CD4-positive, alpha-beta T cell treated with Interleukin-4 for 1 hour (primary cell): ENCODE data around the gene UROS.

Experiments used
- DNase-seq, 2 donors: peaks; one replicate each; pipeline ENCODE4 v3.0.0-alpha.2; 2020 to 2022

Gene UROS

DNA sequence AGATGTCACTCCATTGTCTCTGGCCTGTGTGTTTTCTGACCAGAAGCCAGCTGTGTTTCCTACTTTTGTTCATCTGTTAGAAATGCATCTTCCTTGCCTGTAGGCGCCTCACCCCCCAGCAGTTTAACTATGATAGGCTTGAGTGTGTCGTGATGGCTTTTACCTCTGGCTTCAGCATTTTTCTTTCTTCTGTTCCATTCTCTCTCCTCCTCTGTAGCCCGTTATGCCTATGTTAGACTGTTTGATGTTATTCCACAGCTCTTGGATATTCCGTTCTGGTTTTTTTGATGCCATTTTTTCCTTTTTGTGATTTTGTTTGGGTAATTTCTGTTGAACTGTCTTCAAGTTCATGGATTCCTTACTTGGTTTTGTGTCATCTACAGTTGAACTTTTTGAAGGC is 65.3 kb downstream of the UROS start:
- no peak for DNase-seq

DNA sequence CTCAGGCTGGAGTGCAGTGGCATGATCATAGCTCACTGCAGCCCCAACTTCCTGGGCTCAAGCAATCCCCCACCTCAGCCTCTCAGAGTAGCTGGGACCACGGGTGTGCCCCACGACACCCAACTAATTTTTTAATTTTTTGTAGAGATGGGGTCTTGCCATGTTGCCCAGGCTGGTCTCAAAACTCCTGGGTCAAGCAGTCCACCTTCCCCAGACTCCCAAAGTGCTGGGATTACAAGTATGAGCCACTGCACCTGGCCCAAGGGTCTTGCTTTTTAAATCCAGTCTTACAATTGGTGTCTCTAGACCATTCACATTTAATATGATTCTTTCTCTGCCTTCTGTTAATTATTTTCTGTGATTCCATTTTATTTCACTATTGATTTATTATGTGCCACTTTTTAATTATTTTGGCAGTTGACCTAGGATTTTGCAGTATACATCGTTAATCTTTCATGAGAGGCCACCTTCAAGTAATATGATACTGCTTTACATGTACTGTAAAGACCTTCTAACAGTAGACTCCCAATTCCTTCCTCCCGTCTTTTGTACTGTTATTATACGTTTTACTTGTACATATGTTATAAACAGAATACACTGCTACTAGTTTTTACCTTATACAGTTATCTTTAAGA is 66.1 kb downstream of the UROS start:
- DNase-seq: no peak

GRCh38 chr10:125756196-125756595 is 66.9 kb downstream of the UROS start:
- DNase-seq: no peak

DNA sequence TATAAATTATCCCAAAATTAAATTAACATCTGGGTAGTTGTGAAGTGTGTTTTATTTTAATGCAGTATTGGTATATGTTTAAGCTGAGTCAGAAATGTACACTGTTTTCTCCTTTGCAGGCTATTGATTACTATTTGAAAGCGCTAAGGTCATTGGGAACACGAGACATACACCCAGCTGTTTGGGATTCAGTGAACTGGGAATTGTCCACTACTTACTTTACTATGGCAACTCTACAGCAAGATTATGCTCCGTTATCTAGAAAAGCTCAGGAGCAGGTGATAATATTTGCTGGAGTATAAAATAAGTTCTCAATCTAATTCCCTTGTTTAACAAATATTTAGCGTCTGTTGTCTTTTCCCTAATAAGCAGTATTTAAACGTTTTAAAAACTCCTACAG is 75.6 kb downstream of the UROS start:
- DNase-seq: no peak

DNA sequence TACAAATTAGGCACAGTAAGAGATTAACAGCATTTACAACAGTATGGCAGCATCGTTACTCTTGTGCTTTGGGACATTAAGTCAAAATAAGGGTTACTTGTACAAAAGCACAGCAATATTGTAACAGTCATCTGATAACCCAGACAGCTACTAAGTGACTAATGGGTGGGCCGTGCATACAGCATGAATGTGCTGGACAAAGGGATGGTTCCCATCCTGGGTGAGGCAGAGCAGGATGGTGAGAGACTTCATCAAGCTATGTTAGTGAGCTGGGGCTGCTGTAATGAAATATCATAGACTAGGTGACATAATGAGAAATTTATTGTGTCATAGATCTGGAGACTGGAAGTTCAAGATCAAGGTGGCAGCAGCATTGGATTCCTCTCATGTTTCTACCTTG is 78.1 kb downstream of the UROS start:
- DNase-seq: no peak

- DNase-seq: no peak
Observed at GRCh38 chr10:125742465-125742864, 80.6 kb downstream of the UROS start.

DNA sequence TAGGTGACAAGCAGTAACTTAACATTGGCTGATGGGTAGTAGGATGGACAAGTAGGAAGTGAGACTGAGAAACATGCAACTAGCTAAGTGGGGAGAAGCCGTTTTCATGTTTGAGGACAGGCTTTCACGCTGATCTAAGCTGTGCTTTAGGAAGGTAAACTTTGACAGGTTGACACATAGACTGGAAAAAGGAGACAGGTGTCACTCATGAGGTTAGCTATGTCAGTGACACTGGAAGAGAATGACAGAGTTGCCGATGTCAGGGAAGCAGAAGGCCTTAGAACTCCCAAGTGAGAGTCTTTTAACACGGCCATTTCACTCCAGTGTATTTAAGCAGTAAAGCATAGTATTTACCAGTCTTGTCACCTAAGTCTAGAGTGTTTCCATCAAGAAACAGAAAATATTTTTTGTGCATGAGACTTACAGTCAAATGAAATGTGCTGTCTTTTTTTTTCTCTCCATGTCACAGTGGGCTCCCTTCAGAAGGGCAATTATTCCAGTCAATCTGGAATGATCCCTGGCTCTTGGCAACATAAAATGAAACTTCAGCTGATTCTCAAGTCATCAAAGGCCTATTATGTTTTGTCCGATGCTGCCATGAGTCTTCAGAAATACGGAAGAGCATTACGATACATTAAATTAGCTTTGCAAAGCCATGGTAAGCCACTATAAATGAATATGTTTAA is 82.9 kb downstream of the UROS start:
- DNase-seq: no peak
